Measurements from ENCODE around the gene ALDH1A1. TPM values are rescaled to one million over a fixed set of nuclear protein-coding genes. Genes with fewer than 3 reads are reported as not detected.

ALDH1A1 gene
- total RNA-seq, 1 donor from 2014 or later, result not detected

DNA sequence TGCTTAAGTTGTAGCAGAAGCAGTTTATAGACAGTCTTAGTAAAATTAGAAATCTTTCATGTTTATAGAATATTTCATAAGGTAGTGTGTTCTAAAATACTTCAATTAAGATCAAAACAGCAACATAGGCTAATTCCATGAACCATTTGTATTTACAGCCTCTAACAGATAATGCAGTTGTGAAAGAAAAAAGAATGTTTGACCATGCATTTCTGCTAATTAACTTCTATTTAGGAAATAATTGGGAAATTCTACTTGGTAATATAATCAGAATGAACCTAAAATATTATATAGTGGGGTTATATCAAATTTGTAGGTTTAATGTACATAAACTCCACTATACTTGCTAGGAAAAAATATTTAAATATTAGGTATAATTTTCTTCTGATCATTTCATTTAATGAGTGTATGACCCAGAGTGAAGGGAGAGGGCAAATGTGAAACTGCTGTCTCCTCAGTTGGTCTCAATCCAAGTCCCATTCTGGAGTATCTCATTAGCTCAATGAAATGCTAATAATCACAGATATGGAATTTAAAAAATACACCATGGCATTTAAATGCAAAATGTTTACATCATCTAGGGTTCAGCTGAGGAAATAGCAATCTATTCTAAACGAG lies 34.9 kb downstream of the ALDH1A1 start:
- no peaks in the 10 kb centered on the region for H3K36me3 Mint-ChIP-seq (ENCODE audit: low read depth)
- intact Hi-C loops (cut with micrococcal nuclease), result no loop called here
- H3K4me1 Mint-ChIP-seq (ENCODE audit: low read depth), result no peaks in the 10 kb centered on the region
- H3K27ac Mint-ChIP-seq, result no peak overlapping the region
- no peaks in the 10 kb centered on the region for H3K9me3 Mint-ChIP-seq
- H3K27me3 Mint-ChIP-seq (ENCODE audit: insufficient read depth), result peaks cover 2% of the 10 kb centered on the region
- no peak overlapping the region for H3K4me3 Mint-ChIP-seq
- DNase-seq (ENCODE audit: low spot score), result no peak

DNA sequence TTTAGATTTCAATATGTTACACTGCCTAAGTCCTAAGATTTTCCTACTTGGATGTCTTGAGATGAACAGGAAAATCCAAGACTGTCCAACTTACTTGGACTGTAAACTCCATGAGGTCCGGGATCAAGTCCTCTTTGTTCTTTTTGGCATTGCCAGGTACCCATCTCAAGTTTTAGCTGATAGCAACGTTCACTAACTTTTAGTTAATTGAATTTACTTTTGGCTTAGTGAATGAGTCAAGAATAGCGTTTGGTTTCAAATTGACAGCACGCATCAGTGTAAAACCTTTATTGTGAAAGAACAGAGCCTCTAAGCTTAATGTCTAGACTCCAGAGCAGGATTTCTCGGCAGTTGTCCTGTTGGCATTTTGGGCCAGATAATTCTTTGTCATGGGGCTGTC lies 37.2 kb downstream of the ALDH1A1 start:
- H3K36me3 Mint-ChIP-seq (ENCODE audit: low read depth), result no peaks in the 10 kb centered on the region
- intact Hi-C loops (cut with micrococcal nuclease), result no loop called here

DNA sequence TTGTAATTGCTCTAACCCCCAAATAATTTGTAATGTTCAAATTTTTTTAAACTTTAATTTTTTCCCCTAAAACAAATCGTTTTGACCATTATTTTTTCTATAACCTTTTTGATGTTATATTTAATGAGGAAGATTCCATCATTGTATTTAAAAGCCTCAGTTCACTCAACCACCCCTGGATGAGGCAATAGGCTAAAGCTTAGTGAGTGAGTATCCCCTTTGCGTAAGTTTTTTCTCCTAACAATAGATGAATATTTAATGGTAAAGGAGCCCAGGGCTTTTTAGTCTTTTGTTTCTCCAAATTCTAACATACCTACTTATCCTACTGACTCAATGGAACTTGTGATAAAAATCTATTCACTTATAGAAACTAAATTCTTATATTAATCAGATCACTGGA lies 38.1 kb downstream of the ALDH1A1 start:
- Mint-ChIP-seq H3K4me3 (no peak overlapping the region), H3K4me1 (ENCODE audit: low read depth) (no peaks in the 10 kb centered on the region), H3K36me3 (ENCODE audit: low read depth) (no peaks in the 10 kb centered on the region), H3K27me3 (ENCODE audit: insufficient read depth) (peaks cover 2% of the 10 kb centered on the region), H3K27ac (no peak overlapping the region), H3K9me3 (no peaks in the 10 kb centered on the region)
- no peak for DNase-seq (ENCODE audit: low spot score)
- intact Hi-C loops (cut with micrococcal nuclease), result no loop called here

More for the DNA sequence above, 37.2 kb downstream of the ALDH1A1 start:
- H3K4me1 Mint-ChIP-seq (ENCODE audit: low read depth), result no peaks in the 10 kb centered on the region
- DNase-seq (ENCODE audit: low spot score), result no peak
- H3K9me3 Mint-ChIP-seq, result no peaks in the 10 kb centered on the region
- no peak overlapping the region for H3K4me3 Mint-ChIP-seq
- peaks cover 2% of the 10 kb centered on the region for H3K27me3 Mint-ChIP-seq (ENCODE audit: insufficient read depth)
- no peak overlapping the region for H3K27ac Mint-ChIP-seq

DNA sequence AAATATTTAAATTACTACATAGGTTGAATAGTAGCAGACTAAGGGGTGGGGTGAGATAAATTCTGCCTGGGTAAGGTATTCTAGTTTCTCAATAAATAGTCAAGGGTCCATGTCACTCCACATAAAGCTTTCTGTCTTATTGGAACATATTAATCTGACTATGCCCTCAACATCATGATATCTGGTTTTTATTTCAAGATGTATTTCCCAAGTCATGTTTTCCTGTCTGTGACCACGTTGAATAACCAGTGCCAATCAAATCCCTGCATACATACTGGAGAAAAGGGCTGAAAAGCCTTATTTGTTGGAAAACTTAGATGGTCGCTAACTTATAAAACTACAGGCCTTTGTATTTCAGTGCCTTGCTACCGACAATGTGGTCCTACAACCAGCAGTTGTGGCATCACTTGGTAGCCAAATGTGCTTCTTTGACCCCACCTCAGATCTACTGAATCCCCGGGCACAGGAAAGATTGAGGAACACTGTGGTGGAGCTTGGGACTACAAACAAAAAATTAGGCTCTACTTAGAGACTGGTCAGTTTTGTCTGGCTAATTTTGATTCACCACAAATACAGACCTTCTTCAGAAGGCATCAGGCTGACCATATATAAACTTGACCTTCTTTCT lies 39.4 kb downstream of the ALDH1A1 start:
- H3K27me3 Mint-ChIP-seq (ENCODE audit: insufficient read depth), result peaks cover 2% of the 10 kb centered on the region
- no peaks in the 10 kb centered on the region for H3K4me1 Mint-ChIP-seq (ENCODE audit: low read depth)
- no peak overlapping the region for H3K27ac Mint-ChIP-seq
- DNase-seq (ENCODE audit: low spot score), result no peak
- no peaks in the 10 kb centered on the region for H3K36me3 Mint-ChIP-seq (ENCODE audit: low read depth)
- intact Hi-C loops (cut with micrococcal nuclease), result no loop called here
- no peaks in the 10 kb centered on the region for H3K9me3 Mint-ChIP-seq
- H3K4me3 Mint-ChIP-seq, result no peak overlapping the region

DNA sequence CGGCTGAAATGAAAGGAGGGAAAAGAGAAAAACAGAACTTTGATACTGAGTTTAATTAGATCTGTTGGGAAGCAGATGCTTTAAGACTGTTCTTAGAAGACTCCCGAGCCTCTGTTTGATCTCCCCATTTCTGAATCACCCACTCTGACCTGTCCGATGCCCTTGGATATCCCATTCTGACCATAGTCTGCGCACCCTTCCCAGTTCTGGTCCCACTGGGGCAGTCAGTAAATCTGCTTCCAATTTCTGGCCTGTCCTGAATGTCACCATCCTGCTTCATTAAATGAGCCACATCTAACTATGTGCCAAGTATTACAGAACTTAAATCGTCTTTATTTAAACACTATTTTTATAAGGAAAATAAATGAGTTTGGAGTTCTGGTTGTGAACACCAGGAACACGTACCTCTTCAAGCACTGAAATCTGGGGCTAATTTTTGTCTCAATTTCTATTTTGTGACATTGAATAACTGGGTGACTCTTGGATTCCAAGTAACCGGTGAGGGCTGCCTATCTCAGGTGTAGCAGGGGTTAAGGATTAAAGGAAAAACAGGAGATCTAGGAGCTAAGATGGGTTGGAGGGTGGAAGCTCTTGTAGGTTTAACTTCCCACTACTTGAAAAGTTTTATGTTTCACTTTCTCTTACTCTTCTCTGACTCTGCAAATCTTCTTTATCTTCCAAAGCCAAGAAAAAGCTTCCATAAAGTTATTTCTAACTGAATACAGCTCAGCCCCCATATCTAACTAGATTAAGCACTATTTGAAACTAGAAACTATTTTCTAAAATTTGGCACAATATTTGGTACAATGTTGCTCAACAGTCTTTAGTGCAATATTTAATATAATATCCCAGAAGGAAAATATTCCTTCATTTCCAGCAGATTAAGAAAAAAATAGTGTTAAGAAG lies 40.1 kb downstream of the ALDH1A1 start:
- DNase-seq (ENCODE audit: low spot score), result no peak
- H3K36me3 Mint-ChIP-seq (ENCODE audit: low read depth), result no peaks in the 10 kb centered on the region

DNA sequence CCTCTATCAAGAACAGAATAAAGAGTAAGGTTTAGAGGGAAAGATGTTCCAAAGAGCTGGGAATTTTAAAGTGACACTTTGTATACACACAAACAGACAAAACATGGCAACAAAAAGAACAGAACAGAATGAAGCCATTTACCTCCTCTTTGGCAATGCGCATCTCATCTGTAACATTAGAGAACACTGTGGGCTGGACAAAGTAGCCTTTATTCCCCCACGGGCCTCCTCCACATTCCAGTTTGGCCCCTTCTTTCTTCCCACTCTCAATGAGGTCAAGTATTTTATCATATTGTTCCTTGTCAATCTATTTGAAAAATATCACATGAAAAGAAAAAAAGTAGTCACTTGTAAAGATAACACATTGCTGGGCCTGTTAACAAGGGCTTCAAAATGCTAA lies 41.0 kb downstream of the ALDH1A1 start:
- Mint-ChIP-seq H3K4me3 (no peak overlapping the region), H3K9me3 (no peaks in the 10 kb centered on the region), H3K27ac (no peak overlapping the region), H3K4me1 (ENCODE audit: low read depth) (no peaks in the 10 kb centered on the region), H3K36me3 (ENCODE audit: low read depth) (no peaks in the 10 kb centered on the region), H3K27me3 (ENCODE audit: insufficient read depth) (peaks cover 2% of the 10 kb centered on the region)
- intact Hi-C loops (cut with micrococcal nuclease), result no loop called here
- DNase-seq (ENCODE audit: low spot score), result no peak

More for the DNA sequence above, 40.1 kb downstream of the ALDH1A1 start:
- Mint-ChIP-seq H3K9me3 (no peaks in the 10 kb centered on the region), H3K27me3 (ENCODE audit: insufficient read depth) (peaks cover 2% of the 10 kb centered on the region), H3K4me1 (ENCODE audit: low read depth) (no peaks in the 10 kb centered on the region), H3K27ac (no peak overlapping the region), H3K4me3 (no peak overlapping the region)
- intact Hi-C loops (cut with micrococcal nuclease), result no loop called here

DNA sequence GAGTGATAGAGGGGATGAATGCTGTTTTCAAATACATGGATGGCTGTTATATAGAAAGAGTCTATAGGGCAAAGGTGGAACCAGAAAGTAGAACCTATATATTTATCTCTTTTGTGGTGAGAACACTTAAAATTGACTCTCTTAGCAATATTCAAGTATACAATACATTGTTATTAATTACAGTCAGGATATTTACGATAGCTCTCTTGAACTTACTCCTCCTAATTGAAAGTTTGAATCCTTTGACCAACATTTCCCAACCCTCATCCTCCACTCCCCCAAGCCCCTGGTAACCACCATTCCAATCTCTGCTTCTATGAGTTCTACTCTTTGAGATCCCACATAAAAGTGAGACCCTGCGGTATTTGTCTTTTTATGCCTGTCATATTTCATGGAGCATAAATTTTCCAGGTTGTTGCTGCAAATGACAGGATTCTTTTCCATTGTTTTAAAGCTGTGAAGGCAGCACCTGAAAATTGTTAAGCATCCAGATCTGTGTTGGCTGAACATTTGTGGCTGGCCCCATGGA lies 41.5 kb downstream of the ALDH1A1 start:
- Mint-ChIP-seq H3K4me1 (ENCODE audit: low read depth) (no peaks in the 10 kb centered on the region), H3K36me3 (ENCODE audit: low read depth) (no peaks in the 10 kb centered on the region), H3K9me3 (no peaks in the 10 kb centered on the region), H3K4me3 (no peak overlapping the region), H3K27me3 (ENCODE audit: insufficient read depth) (peaks cover 2% of the 10 kb centered on the region), H3K27ac (no peak overlapping the region)
- intact Hi-C loops (cut with micrococcal nuclease), result no loop called here
- no peak for DNase-seq (ENCODE audit: low spot score)

DNA sequence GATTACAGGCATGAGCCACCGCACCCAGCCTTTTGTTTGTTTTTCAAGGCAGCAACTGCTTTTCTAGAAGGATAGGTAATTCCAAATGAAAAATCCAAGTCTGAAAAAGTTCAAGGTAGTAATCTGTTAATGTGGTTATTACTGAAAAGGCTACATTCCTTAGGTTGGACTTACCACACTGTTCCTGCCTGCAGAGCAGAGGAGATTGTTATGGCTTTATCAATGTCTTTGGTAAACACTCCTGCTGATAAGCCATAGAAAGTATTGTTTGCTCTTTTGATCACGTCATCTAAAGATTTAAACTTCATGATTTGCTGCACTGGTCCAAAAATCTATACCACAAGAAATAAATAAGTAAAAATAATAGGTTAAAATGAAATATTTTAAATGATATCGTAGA lies 43.4 kb downstream of the ALDH1A1 start:
- Mint-ChIP-seq H3K9me3 (no peaks in the 10 kb centered on the region), H3K36me3 (ENCODE audit: low read depth) (no peaks in the 10 kb centered on the region), H3K27me3 (ENCODE audit: insufficient read depth) (no peaks in the 10 kb centered on the region), H3K27ac (no peak overlapping the region), H3K4me3 (no peak overlapping the region), H3K4me1 (ENCODE audit: low read depth) (no peaks in the 10 kb centered on the region)
- no peak for DNase-seq (ENCODE audit: low spot score)
- intact Hi-C loops (cut with micrococcal nuclease), result no loop called here

DNA sequence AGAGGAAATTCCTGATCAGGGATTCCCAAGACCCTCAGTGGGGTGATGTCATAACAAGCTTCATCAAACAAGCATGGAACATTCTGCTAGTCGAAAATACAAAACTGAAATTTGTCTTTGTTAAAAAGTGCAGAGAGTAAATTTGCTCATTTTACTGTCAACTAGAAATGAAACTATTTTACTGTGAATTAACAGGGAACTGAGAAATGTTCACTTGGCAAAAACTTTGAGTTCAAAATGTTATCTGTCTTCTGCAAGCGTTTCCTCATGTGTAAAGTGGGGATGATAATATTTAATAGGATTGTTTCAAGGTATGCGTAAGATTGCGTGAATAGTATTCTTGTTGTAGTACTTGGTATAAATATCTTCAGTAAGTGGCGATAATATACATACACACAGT lies 45.4 kb downstream of the ALDH1A1 start:
- Mint-ChIP-seq H3K4me3 (no peak overlapping the region), H3K27ac (no peak overlapping the region), H3K36me3 (ENCODE audit: low read depth) (no peaks in the 10 kb centered on the region), H3K9me3 (no peaks in the 10 kb centered on the region), H3K4me1 (ENCODE audit: low read depth) (no peaks in the 10 kb centered on the region), H3K27me3 (ENCODE audit: insufficient read depth) (no peaks in the 10 kb centered on the region)
- intact Hi-C loops (cut with micrococcal nuclease), result no loop called here
- no peak for DNase-seq (ENCODE audit: low spot score)

DNA sequence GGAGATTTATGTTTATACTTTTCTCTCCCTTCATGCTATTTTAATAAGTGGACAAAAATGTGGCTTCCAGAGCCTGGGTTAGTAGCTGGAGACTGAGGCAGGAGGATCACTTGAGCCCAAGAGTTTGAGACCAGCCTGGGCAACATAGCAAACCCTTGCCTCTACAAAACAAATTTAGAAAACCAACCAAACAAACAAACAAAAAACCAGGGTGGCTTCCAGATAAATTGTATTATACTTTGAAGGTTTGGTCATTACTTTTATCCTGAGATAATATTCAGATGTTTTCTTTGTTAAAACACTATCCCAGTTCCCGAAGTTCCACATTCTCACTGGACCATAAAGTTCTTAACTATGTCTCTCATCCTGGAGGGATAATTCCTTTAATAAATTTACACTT lies 46.0 kb downstream of the ALDH1A1 start:
- no peaks in the 10 kb centered on the region for H3K27me3 Mint-ChIP-seq (ENCODE audit: insufficient read depth)
- intact Hi-C loops (cut with micrococcal nuclease), result no loop called here
- H3K4me1 Mint-ChIP-seq (ENCODE audit: low read depth), result no peaks in the 10 kb centered on the region
- H3K4me3 Mint-ChIP-seq, result no peak overlapping the region
- H3K27ac Mint-ChIP-seq, result no peak overlapping the region
- H3K9me3 Mint-ChIP-seq, result no peaks in the 10 kb centered on the region
- DNase-seq (ENCODE audit: low spot score), result no peak
- H3K36me3 Mint-ChIP-seq (ENCODE audit: low read depth), result no peaks in the 10 kb centered on the region

DNA sequence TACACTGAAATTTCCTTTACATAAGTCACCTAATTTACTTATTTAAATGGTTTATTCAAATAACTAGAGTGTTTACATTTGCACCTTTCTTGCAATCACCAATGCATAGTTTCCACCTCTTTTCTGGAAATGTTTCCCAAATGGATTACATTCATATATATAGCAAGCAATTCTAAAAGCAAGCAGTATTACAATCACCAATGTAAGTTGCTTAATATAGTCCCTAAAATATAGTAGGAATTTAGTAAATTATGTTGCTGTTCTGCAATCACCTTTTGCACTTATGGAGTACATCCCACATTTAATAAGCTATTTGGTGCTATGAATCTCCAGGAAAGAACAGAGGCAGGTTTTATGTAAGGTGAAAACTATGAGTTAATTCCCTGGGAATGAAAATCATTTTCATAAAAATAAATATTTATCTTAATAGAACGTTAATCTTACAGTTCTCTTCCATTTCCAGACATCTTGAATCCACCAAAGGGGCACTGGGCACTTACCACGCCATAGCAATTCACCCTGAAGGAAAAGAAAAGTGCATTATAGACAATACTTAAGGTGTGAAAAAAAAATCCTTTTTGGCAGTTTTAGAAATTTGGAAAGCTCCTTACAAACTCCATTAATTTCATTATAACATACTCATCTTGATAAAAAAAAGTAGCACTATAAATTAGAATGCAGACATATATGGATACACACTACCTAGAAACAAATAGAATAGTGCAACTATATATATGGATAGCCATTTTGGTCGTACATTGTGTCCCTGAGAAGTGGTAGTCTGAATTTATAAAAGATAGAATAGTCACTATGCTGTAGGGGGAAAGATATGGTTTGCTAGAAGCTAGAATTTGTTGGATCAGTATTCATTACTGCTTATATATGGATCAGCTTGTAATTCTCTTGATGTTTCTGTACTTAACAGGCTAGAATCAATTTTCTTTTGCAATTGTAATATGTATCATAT lies 47.1 kb downstream of the ALDH1A1 start:
- Mint-ChIP-seq H3K27ac (no peak overlapping the region), H3K4me3 (no peak overlapping the region)

More for the DNA sequence above, 47.1 kb downstream of the ALDH1A1 start:
- H3K9me3 Mint-ChIP-seq, result no peaks in the 10 kb centered on the region
- no peak for DNase-seq (ENCODE audit: low spot score)
- H3K36me3 Mint-ChIP-seq (ENCODE audit: low read depth), result no peaks in the 10 kb centered on the region
- H3K27me3 Mint-ChIP-seq (ENCODE audit: insufficient read depth), result no peaks in the 10 kb centered on the region
- intact Hi-C loops (cut with micrococcal nuclease), result no loop called here
- H3K4me1 Mint-ChIP-seq (ENCODE audit: low read depth), result no peaks in the 10 kb centered on the region

Measured in activated T-helper 1 cell treated with anti-CD3 and anti-CD28 coated beads, Interleukin-12 subunit alpha, Interleukin-12 subunit beta, Interleukin-2, Interleukin-4 antibody, amounts not matched to agents 30 ng/mL and 10 ng/mL and 1 ng/mL, durations not matched to agents 14 hours and 24 hours and 36 hours (primary cell).